ENCODE data around the gene EIF4EBP2. TPM values are rescaled to one million over a fixed set of nuclear protein-coding genes. Genes with fewer than 3 reads are reported as not detected.

EIF4EBP2 gene
- polyA plus RNA-seq, 3 donors = 19.4 to 74.8 (median 60.2) TPM

GRCh38 chr10:70445718-70446657, 42.0 kb downstream of the EIF4EBP2 start:
- no peak overlapping the region for H3K27ac ChIP-seq (ENCODE audit: low read depth, low read length)

GRCh38 chr10:70448236-70448635, 44.3 kb downstream of the EIF4EBP2 start:
- H3K27ac ChIP-seq (ENCODE audit: low read depth, low read length) = no peak overlapping the region
- 75 to 82% (median 81%) methylated on average over 2 of the region's 2 CpGs for WGBS, 3 donors

More at GRCh38 chr10:70445718-70446657, 42.0 kb downstream of the EIF4EBP2 start:
- 50 to 67% (median 59%) methylated on average over 8 of the region's 8 CpGs for WGBS, 3 donors

GRCh38 chr10:70455213-70455630, 51.3 kb downstream of the EIF4EBP2 start:
- H3K27ac ChIP-seq (ENCODE audit: low read depth, low read length) = no peak overlapping the region
- WGBS, 3 donors = 69 to 80% (median 74%) methylated on average over 6 of the region's 6 CpGs

GRCh38 chr10:70456164-70456563, 52.2 kb downstream of the EIF4EBP2 start:
- 61 to 70% (median 66%) methylated on average over 8 of the region's 8 CpGs for WGBS, 3 donors
- no peak overlapping the region for H3K27ac ChIP-seq (ENCODE audit: low read depth, low read length)

- 48 to 57% (median 48%) methylated on average over 17 of the region's 17 CpGs for WGBS, 3 donors
Measured at GRCh38 chr10:70457759-70458305, 53.9 kb downstream of the EIF4EBP2 start.

GRCh38 chr10:70458329-70459060, 54.5 kb downstream of the EIF4EBP2 start:
- no peak overlapping the region for H3K27ac ChIP-seq (ENCODE audit: low read depth, low read length)
- 8 to 10% (median 9%) methylated on average over 33 to 62 of the region's 62 CpGs for WGBS, 3 donors

More at GRCh38 chr10:70457759-70458305, 53.9 kb downstream of the EIF4EBP2 start:
- no peak overlapping the region for H3K27ac ChIP-seq (ENCODE audit: low read depth, low read length)

GRCh38 chr10:70459061-70459773, 55.3 kb downstream of the EIF4EBP2 start:
- WGBS, 3 donors = 38 to 44% (median 43%) methylated on average over 19 of the region's 19 CpGs
- H3K27ac ChIP-seq (ENCODE audit: low read depth, low read length) = no peak overlapping the region

GRCh38 chr10:70459774-70460490, 56.0 kb downstream of the EIF4EBP2 start:
- H3K27ac ChIP-seq (ENCODE audit: low read depth, low read length) = no peak overlapping the region
- 79 to 82% (median 79%) methylated on average over 29 of the region's 29 CpGs for WGBS, 3 donors

GRCh38 chr10:70461397-70462348, 57.7 kb downstream of the EIF4EBP2 start:
- no peak overlapping the region for H3K27ac ChIP-seq (ENCODE audit: low read depth, low read length)
- WGBS, 3 donors = 40 to 56% (median 56%) methylated on average over 13 of the region's 13 CpGs

- no peak overlapping the region for H3K27ac ChIP-seq (ENCODE audit: low read depth, low read length)
- 14 to 27% (median 18%) methylated on average over 4 of the region's 4 CpGs for WGBS, 3 donors
Measured at GRCh38 chr10:70462349-70462984, 58.5 kb downstream of the EIF4EBP2 start.

GRCh38 chr10:70465278-70465677, 61.3 kb downstream of the EIF4EBP2 start:
- WGBS, 3 donors = 87 to 98% (median 95%) methylated on average over 4 of the region's 4 CpGs
- no peak overlapping the region for H3K27ac ChIP-seq (ENCODE audit: low read depth, low read length)

- H3K27ac ChIP-seq (ENCODE audit: low read depth, low read length) = no peak overlapping the region
- WGBS, 3 donors = 85 to 94% (median 91%) methylated on average over 2 of the region's 2 CpGs
Measured at GRCh38 chr10:70465832-70466231, 61.9 kb downstream of the EIF4EBP2 start.

- WGBS, 3 donors = 86 to 94% (median 92%) methylated on average over 3 of the region's 3 CpGs
- H3K27ac ChIP-seq (ENCODE audit: low read depth, low read length) = no peak overlapping the region
Measured at GRCh38 chr10:70466951-70467350, 63.0 kb downstream of the EIF4EBP2 start.

- 74 to 83% (median 82%) methylated on average over 8 of the region's 8 CpGs for WGBS, 3 donors
- no peak overlapping the region for H3K27ac ChIP-seq (ENCODE audit: low read depth, low read length)
Measured at GRCh38 chr10:70472799-70473454, 69.0 kb downstream of the EIF4EBP2 start.

- 90 to 93% (median 92%) methylated on average over 2 of the region's 2 CpGs for WGBS, 3 donors
- H3K27ac ChIP-seq (ENCODE audit: low read depth, low read length) = no peak overlapping the region
Measured at GRCh38 chr10:70474780-70475179, 70.8 kb downstream of the EIF4EBP2 start.

- H3K27ac ChIP-seq (ENCODE audit: low read depth, low read length) = no peak overlapping the region
- WGBS, 3 donors = 80 to 90% (median 87%) methylated on average over 8 of the region's 8 CpGs
Measured at GRCh38 chr10:70475661-70476060, 71.7 kb downstream of the EIF4EBP2 start.
